NCI-H510A treated with DMSO at 0.1 percent for 48 hours (cell line): ENCODE measurements around the gene SCN1B.
"Not testable (repeated sequence)": the region's sequence is repeated elsewhere in the genome, so short reads cannot be mapped to it uniquely, and the experiment has no call there.

Experiments used
- DNase-seq: peaks from one replicate; lab custom pipeline; 2025; lab: John Stamatoyannopoulos, UW

The SCN1B gene

DNA sequence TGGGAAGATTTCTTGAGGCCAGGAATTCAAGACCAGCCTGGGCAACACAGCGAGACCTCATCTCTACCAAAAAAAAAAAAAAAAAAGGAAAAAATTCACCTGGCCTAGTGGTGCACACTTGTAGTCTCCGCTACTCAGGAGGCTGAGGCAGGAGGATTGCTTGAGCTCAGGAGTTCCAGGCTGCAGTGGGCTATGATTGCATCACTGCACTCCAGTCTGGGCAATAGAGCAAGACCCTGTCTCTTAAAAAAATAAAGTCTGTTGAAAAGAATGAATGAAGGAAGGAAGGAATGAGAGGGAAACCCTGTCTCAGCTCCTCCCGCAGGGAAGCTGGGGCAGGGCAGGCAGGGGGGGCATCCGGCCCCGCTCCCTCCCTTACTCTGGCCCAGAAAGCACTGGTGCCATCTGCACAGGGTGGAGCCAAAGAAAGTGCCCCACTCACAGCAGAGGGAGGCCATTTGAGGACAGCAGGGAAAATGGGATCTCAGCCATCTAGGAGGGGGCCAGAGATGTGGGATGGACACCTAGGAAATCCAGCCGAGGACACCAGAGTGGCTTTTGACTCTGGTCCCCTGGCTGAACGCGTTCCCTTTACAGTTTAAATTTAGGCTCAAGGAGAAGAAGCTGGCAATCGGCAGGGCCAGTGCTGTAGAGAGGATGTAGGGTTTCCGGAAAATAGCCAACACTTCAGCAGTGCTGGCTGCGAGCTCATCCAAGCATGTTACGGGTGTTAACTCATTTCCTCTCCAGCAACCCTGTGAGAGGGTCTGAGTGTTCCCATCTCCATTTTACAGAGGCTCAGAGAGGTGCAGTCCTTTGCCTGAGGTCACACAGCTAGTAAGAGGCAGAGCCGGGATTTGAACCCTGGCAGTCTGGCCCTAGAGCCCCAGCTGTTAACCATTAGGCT lies 7.7 kb downstream of the SCN1B start:
- no peak for DNase-seq

DNA sequence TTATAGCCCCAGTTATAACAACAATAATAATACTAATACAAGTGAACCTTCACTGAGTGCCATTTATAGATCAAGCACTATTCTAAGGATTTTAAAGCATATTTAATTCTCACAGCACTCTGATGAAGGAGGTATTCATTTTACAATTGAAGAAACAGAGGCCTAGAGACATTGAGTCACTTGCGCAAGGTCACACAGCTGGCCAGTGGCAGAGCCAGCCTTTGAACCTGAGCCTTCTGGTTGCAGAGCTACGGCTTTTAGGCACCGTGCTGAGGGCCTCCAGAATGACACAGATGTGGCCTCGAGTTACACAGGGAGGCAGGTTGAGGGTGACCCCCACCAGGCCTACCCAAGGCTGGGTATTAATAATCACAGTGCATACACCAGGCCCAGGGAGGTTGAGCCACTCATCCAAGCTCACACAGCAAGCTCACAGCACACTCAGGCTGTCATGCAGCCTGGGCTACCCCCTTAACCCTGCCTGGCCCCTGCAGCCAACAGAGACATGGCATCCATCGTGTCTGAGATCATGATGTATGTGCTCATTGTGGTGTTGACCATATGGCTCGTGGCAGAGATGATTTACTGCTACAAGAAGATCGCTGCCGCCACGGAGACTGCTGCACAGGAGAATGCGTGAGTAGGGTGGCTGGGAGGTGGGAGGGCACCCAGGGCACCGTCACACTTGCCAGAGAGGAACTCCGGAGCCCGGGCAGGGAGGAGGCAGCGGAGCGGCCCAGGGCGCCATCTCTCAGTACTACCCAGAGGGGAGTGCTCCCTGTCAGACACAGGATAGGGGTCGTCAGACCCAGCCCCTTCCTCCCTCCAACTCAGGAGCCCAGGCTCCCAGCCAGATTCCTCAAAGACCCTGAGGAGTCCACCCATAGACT lies 8.6 kb downstream of the SCN1B start:
- DNase-seq: no peak

DNA sequence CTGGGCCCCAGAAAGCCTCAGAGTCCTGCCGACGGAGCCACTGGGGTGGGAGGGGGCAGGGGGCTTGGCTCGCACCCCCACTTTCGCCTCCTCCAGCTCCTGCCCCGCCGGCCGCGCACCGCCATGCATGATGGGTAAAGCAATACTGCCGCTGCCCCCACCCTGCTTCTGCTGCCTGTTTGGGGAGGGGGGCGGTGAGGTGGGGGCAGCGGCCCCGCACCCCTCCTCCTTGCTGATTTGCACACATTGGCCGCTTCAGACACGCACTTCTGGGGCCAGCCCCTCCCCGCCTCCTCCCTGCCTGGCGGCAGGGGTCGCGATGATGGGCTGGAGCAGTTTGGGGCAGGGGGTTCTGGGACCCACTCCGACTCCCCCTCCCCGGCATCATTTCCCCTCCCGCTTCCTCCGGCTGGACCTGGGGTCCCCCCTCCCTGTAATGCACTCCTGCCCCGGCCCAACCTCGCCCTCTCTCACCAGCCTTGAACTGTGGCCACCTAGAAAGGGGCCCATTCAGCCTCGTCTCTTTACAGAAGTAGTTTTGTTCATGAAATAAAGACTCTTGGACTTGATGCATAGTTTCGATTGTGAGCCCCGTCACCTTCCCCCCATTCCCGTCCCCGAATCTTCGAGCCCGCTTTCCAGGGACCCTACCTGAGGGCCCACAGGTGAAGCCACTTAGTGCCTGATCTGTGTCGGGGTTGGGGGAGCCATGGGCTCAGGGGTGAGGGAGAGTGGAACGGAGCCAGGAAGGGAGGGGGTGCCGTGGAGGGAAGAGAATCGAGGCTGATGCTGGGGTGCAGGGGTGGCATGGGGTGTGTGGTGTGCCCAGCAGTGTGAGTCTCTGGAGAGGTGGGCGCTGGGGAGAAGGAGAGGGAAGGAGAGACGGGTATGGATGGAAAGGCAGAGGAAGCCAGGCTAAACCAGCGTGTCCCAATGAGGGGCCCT lies 9.9 kb downstream of the SCN1B start:
- DNase-seq: no peak

DNA sequence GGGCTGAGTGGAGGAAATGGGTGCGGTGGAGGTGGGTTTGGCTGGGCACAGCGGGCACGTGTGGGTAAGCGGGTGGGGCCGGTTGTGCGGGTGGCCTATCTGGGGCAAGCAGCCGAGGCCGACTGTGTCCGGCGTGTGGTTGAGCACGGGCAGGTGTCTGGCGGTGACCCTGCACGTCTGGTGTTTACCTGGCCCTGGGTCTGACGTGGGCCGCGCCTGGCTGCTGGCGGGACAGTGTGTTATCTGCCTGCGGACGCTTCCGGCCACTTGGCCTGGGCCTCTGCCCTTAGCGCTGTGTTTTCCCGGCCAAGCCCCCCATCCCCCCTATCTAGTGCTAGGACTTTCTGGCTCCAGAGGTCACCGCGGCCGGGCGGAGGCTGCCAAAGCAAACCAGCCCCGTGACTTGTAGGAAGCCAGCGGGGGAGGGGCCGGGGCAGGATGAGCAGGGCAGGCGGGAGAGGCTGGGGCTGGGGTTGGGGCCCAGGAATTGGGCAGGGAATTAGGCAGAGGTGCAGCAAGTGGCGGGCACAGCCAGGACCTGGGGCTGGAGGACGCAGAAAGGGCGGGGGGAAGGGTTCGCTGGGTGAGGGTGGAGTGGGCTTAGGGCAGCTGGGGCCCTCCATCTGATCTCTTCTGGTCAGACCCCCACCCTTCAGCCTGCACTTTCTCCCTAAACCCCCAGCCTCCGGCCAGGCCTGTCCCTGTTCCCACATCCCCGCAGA lies 10.7 kb downstream of the SCN1B start:
- DNase-seq: no peak

DNA sequence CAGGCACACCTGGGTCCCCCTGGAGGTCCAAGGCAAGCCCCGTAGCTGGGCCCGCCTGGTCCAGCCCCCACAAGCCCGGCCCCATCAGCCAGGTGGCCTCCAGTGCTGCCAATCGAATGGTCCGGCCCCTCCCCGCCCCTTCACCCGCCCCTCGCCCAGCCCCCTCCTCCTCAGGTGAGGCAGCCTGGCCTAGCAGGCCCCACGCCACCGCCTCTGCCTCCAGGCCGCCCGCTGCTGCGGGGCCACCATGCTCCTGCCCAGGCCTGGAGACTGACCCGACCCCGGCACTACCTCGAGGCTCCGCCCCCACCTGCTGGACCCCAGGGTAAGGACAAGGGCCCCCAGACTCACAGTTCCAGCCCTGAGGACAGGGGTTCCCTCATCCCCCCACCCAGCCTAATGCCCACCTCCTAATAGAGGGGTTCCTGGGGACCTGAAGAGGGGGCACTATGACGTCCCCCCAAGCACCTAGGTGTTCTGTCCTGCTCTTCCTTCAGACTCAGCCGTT lies 11.3 kb downstream of the SCN1B start, which contains the start of gene HPN:
TSS of gene HPN (plus strand) at position 174 of the 508 bp plus-strand sequence. CDS start 786 bp downstream, outside the sequence.
- DNase-seq: no peak

DNA sequence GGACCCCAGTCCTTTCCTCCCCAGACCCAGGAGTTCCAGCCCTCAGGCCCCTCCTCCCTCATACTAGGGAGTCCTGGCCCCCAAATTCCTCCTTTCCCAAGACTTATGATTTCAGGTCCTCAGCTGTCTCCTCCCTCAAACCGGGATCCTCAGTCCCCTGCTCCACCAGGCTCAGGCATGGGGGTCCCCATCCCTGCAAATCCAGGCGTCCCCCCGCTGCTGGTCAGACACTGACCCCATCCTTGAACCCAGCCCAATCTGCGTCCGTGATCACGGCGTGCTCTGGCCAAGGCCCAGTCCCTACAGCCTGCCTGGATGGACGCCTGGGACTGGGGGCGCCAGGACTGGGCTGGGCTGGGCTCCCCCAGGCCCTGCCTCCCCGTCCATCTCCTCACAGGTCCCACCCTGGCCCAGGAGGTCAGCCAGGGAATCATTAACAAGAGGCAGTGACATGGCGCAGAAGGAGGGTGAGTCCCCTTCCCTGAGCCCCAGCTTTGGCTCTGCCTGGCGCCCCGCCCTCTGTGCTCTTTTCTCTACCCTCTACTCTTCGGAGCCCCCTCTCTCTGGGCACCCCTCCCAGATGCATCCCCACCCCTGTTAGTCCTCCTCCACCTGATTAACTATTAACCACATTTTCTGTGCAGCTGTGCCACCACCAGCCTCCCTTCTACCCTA lies 11.9 kb downstream of the SCN1B start:
- DNase-seq: no peak

DNA sequence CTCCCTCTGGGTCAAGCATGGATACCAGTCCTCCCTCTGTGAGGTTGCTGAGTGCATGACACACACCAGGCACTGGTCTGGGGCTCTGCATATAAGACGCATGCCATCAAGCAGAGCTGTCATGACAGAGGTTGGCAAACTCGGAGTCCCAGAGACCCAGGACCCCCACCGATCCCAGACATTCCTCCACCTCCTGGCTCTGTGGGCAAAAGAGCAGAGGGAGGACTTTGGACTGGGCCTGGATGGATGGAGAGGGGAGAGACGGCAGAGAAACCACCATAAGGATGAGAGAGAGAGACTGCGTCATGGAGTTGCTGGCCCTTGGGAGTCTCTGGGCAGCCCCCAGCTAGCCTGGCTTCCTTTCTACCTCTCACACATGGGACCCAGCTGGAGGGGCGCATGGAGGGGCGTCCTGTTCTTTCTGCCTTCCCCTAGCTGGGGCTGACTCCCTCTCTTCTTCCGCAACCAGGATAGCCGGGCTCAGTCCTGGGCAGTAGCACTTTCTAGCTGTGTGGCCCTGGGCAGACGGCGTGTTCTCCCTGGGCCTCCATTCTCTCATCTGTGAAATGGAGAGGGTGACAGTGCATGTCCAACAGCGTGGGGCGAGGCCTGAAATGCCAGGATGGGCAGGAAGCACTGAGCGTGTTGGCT lies 12.8 kb downstream of the SCN1B start:
- no peak for DNase-seq

DNA sequence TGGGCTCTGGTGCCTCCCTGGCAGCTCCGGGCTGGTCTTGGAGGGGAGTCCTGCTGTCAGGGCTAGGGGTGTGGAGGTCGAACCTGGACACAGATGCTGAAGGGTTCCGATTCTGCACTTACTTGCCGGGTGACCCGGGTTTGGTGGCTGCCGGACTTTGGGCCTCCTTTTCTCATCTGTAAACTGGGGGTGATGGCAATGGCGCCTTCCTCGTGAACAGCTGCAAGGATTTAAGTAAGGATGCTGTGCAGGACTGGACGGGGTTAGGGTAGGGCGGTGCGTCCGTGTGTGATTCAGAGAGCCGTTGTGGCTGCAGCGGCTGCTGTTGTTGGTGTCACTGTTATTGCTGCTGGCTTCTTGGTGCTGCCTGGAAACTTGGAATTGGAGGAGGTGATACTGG lies 13.6 kb downstream of the SCN1B start:
- DNase-seq: no peak

DNA sequence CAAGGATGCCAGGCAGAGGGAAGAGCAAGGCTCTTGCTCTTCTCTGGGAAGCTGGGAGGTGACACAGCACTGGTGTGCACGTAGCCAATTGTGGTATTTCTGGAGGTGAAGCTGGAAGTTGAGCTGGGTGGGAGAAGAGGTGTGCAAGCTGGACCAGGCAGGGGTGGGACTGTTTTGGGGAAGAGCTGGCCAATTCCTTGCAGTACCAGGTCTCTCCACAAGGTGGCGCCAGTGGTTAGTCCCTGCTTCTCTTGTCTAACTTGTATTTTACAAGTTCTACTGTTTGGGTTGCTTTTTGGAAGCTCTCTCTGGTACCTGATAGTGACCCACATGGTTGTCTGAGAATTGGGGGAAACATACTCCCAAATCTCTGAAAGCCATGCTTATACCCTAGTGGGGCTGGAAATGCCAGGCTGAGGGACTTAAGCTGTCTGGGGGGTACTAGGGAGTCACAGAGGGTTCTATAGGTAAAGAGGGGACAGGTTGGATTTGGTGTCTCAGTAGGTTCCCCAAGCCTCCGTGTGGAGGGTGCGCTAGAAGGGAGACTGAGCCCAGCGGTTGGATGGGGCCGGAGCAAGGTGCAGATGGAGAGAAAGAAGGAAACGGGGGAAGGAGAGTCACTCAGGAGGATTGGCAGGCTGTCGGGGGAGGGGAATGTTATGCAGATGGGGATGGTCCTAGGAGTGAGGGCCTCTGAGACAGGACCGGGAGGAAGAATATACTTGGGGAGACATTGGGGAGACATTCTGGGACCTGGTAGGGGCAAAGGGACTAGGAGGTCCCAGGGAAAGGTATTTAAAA lies 14.2 kb downstream of the SCN1B start:
- DNase-seq: no peak

DNA sequence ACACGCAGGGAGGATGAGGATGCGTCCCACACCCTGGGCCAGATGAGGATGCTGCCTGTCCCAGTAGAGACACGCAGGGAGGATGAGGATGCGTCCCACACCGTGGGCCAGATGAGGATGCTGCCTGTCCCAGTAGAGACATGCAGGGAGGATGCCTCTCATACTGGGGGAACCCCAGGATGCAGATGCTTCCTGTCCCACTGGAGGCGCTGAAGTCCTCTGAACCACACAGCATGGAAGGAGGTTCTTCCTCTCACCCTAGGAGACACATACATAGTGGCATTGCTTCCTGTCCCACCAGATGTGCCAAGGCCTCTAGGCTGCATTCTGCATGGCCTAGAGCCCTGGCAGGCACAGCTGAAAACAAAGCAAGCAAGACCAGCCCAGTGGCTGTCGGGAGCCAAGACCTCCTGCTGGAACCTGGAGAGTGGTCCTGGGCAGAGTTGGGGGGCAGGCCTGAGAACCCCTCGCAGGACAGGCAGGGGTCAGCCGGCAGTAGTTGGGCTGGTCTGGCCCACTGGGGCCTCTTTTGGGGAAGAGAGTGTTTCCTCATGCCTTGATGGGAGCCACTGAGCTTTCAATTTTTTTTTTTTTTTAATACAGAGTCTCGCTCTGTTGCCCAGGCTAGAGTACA lies 15.5 kb downstream of the SCN1B start:
- no peak for DNase-seq

DNA sequence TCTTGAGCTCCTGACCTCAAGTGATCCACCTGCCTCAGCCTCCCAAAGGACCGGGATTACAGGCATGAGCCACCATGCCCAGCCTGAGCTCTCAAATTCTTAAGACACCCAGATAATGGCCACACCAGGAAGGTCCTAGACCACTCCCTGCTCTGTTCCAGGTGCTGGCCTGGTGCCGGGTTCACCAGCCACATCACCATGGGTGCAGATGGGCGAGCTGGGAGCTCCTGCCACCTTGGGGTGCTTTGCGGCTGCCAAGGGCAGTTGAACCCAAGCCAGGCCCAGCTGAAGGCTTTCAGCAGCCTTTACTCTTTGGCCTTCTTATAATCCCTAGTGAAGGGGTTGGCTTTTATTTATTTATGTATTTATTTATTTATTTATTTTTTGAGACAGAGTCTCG lies 16.2 kb downstream of the SCN1B start:
- DNase-seq: no peak

DNA sequence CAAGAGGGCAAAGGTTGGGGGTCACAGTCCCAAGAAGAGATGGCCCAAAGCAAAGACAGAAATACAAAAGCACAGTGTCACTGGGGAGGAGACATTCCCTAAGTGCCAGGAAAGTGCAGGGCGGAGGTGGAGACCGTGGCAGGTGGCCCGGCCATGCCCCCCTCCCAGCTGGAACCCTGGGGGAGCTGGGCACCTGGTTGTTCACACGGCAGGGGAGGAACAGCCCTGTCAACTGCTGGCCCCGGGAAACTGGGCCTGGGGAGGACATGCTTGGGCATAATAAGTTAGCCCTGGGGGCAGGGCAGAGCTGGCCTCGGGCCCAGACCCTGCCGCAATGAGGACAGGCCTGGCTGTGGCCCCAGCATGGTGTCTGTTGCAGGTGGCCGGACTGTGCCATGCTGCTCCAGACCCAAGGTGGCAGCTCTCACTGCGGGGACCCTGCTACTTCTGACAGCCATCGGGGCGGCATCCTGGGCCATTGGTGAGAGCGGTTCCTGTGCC lies 18.7 kb downstream of the SCN1B start:
- DNase-seq: no peak

DNA sequence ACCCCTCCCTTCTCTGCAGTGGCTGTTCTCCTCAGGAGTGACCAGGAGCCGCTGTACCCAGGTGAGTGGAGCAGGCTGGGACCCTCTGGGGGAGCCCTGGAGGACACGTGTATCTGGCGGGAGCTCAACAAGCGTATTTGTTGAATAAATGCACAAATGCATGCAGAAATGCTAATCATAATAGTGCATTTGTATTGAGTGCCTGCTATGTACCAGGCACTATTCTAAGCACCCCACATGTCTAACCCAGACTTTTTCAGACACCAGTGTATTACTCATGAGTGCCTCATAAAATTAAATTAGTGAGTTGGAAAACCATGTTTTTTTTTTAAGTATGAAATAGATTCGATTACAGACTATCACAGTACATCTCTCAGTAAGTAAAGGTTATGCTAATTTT lies 19.2 kb downstream of the SCN1B start:
- DNase-seq: no peak

DNA sequence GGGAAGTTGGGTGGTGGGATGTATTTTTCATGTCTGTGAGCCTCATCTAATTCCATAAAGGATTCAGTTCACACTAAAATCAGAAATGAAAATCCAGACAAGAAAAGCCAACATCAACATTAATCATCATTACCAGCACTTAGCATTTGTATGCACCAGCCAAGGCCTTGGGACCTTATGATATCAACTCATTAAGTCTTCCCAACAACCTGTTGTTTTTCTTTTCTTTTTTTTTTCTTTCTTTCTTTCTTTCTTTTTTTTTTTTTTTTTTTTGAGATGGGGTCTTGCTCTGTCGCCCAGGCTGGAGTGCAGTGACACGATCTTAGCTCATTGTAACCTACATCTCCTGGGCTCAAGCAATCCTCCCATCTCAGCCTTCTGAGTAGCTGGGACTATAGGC lies 20.4 kb downstream of the SCN1B start:
- not testable (repeated sequence) for DNase-seq

DNA sequence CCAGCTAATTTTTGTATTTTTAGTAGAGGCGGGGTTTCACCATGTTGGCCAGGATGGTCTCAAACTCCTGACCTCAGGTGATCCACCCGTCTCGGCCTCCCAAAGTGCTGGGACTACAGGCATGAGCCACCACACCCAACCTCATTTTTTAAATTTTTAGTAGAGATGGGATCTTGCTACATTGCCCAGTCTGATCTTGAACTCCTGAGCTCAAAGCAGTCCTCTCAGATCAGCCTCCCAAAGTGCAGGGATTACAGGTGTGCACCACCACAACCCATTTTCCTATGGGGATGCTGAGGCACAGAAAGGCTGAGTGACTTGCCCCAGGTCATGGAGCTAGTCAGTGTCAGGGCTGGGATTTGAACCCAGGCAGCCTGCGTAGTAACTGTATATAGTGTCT lies 21.0 kb downstream of the SCN1B start:
- DNase-seq: not testable (repeated sequence)

DNA sequence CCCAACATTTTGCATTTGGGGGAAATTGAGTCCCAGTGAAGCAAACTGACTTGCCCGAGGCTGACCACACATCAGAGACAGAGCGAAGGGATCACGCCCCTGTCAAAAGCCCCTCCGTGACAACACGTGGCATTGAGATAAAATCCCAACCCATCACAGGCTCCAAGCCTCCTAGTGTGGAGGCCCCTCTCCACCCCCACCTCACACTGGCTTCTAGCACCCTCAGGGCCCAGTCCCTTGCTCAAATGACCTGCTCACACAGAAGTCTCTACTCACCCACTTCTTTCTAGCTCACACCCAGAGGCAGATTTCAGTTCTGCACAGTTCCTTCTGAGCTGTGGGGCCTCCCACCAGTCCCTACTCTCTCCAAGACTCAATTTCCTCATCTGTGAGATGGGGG lies 21.5 kb downstream of the SCN1B start:
- DNase-seq: no peak

DNA sequence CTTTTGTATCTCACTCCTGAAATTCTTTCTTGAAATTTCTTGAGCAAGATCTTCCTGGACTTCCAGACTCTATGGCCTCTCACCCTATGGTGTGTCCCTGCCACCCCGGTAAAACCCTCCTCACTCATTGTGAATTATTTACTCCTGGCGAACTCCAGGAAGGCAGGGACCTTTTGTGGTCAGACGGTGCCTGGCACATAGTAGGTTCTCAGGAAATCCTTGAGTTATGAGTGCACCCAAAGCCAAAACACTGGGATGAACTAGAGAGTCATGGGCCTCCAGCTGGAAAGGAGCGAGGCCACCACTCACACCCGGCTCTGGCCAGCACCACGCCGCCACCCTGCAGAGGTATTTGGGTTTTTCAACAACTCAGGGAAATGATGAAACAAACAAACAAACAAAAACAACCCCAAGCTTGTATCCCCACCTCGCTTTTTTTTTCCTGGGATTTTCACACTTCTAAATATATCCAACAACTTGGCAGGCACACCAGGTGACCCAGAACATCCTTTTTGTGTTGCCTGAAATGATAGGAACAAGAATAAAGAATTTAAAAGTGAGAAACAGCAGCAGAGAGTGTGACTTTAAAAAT lies 22.4 kb downstream of the SCN1B start:
- DNase-seq: no peak
